Astrocyte (in vitro differentiated cells and primary cell): Measurements from ENCODE around the gene FSTL1.

ENCODE experiments used
- CTCF ChIP-seq: IDR thresholded peaks from 2 replicates; pipeline ENCODE4 v1.5.1; 2011; ENCODE audit warnings: low read depth, mild to moderate bottlenecking, inconsistent platforms, low read length, moderate library complexity; ENCODE audit not compliant: insufficient read depth
- EZH2 ChIP-seq: IDR thresholded peaks from 2 replicates; pipeline ENCODE4 v1.6.1; 2012; ENCODE audit warnings: mild to moderate bottlenecking, low read length, inconsistent platforms; ENCODE audit not compliant: insufficient read depth

DNA sequence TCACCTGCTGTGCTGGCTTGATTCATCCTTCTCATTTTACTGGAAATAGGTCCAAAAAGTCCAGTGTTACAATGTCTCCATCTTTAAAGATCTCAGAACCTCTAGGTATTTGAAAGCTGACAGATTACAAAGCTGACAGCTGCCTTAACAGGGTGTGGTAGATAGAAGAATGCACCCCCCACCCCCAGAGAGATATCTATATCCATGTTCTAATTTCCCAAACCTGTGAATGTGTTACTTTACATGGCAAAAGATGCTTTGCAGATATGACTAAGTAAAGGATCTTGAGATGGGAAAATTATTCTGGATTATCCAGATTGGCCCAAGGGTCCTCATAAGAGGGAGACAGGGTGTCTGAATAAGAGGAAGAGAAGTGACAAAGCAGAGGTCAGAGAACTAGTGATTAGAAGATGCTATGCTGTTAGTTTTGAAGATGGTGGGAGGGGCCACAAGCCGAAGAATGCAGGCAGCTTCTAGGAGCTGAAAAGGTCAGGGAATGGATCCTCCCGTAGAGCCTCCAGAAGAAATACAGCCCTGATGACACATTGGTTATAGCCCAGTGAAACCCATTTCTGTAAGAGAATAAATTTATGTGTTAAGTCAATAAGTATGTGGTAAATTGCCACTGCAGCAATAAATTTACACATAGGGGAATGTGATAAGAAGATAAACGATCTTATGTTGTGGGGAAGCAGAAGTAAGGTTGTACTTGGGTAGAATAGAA is 21.5 kb upstream of the FSTL1 start:
- no peak for TF ChIP-seq CTCF
- TF ChIP-seq EZH2: no peak
